CD14-positive monocyte (primary cell): Measurements from ENCODE around the gene PWP2. TPM values are rescaled to one million over a fixed set of nuclear protein-coding genes. Genes with fewer than 3 reads are reported as not detected.

Experiments
- DNase-seq, 3 donors: peaks; one replicate each; pipeline ENCODE4 v3.0.0-alpha.2; 2011 to 2022
- H2AFZ ChIP-seq: 2 replicates; pipeline ENCODE4 v1.6.0; 2012; ENCODE audit warnings: mild to moderate bottlenecking, low read depth, low read length, inconsistent platforms; ENCODE audit not compliant: insufficient read depth, poor library complexity, severe bottlenecking
- H3K27ac ChIP-seq, 2 donors: 1 replicate in 1 of 2; 2 replicates in 1 of 2; pipeline ENCODE4 v1.5.1; 2012 to 2013; ENCODE audit warnings: low read length in 2 of 2, control low read depth in 1 of 2, inconsistent platforms in 1 of 2, low read depth in 1 of 2, mild to moderate bottlenecking in 1 of 2
- H3K27me3 ChIP-seq, 2 donors: one replicate each; pipeline versions ENCODE4 v1.6.0 to v1.6.1; 2011 to 2013; ENCODE audit warnings: low read length in 2 of 2; ENCODE audit not compliant: control insufficient read depth in 2 of 2, insufficient read depth in 2 of 2
- H3K36me3 ChIP-seq, 2 donors: replicated peaks in 1 of 2; 1 replicate in 1 of 2; 2 replicates in 1 of 2; pipeline versions ENCODE4 v1.5.1 to v1.6.1; 2012 to 2013; ENCODE audit warnings: low read length in 2 of 2, control low read depth in 1 of 2, inconsistent platforms in 1 of 2, mild to moderate bottlenecking in 1 of 2; ENCODE audit not compliant: insufficient read depth in 2 of 2, control insufficient read depth in 1 of 2
- H3K4me1 ChIP-seq, 2 donors: 1 replicate in 1 of 2; 2 replicates in 1 of 2; pipeline versions ENCODE4 v1.5.1 to v1.6.1; 2012 to 2013; ENCODE audit warnings: low read length in 2 of 2, control low read depth in 1 of 2, inconsistent platforms in 1 of 2, mild to moderate bottlenecking in 1 of 2, moderate library complexity in 1 of 2; ENCODE audit not compliant: insufficient read depth in 2 of 2, control insufficient read depth in 1 of 2
- H3K4me2 ChIP-seq: replicated peaks from 2 replicates; pipeline ENCODE3; 2012; ENCODE audit warnings: low read length, moderate library complexity, mild to moderate bottlenecking; ENCODE audit not compliant: poor library complexity, severe bottlenecking; ENCODE audit errors: extremely low read depth
- H3K4me3 ChIP-seq, 3 experiments: fragments of 200-600 bp in 1 of 3; sonication (generic) in 1 of 3; replicated peaks in 1 of 3; 1 replicate in 2 of 3; 2 replicates in 1 of 3; pipeline ENCODE4 v1.5.1; 2011 to 2013; ENCODE audit warnings: low read length in 3 of 3, mild to moderate bottlenecking in 3 of 3, control low read depth in 2 of 3, low read depth in 2 of 3, inconsistent platforms in 1 of 3, moderate library complexity in 1 of 3
- H3K79me2 ChIP-seq: 2 replicates; pipeline ENCODE4 v1.6.0; 2012; ENCODE audit warnings: mild to moderate bottlenecking, control low read depth, inconsistent platforms, low read length, moderate library complexity; ENCODE audit not compliant: insufficient read depth
- H3K9ac ChIP-seq: 2 replicates; pipeline ENCODE4 v1.6.0; 2017; ENCODE audit warnings: low read length, mild to moderate bottlenecking; ENCODE audit not compliant: insufficient read depth, poor library complexity, severe bottlenecking
- H3K9me3 ChIP-seq, 2 donors: replicated peaks in 1 of 2; 1 replicate in 1 of 2; 2 replicates in 1 of 2; pipeline versions ENCODE4 v1.5.1 to v1.6.1; 2012 to 2013; ENCODE audit warnings: low read length in 2 of 2, control low read depth in 1 of 2; ENCODE audit not compliant: control insufficient read depth in 1 of 2, insufficient read depth in 1 of 2
- H4K20me1 ChIP-seq: 2 replicates; pipeline ENCODE4 v1.6.0; 2012; ENCODE audit warnings: mild to moderate bottlenecking, low read length, control low read depth, moderate library complexity; ENCODE audit not compliant: insufficient read depth
- H3K27ac Mint-ChIP-seq, 7 donors: one replicate each; pipeline ENCODE4 v1.8.0; 2020; ENCODE audit warnings: mild to moderate bottlenecking in 7 of 7, mixed read lengths in 7 of 7, moderate library complexity in 6 of 7, inconsistent platforms in 2 of 7
- H3K27me3 Mint-ChIP-seq, 3 donors: one replicate each; pipeline ENCODE4 v1.8.0; 2021 to 2022; ENCODE audit warnings: low read depth in 3 of 3, mild to moderate bottlenecking in 3 of 3, mixed read lengths in 3 of 3, moderate library complexity in 3 of 3, inconsistent platforms in 1 of 3
- H3K36me3 Mint-ChIP-seq, 2 donors: one replicate each; pipeline ENCODE4 v1.8.0; 2020; ENCODE audit warnings: mixed read lengths in 2 of 2, inconsistent platforms in 1 of 2, mild to moderate bottlenecking in 1 of 2
- H3K4me1 Mint-ChIP-seq: one replicate; pipeline ENCODE4 v1.8.0; 2020; ENCODE audit warnings: mild to moderate bottlenecking, mixed read lengths
- H3K4me3 Mint-ChIP-seq, 2 donors: one replicate each; pipeline ENCODE4 v1.8.0; 2020; ENCODE audit warnings: mild to moderate bottlenecking in 2 of 2, mixed read lengths in 2 of 2, moderate library complexity in 1 of 2
- H3K9me3 Mint-ChIP-seq, 7 donors: one replicate each; pipeline ENCODE4 v1.8.0; 2020 to 2022; ENCODE audit warnings: mixed read lengths in 7 of 7, mild to moderate bottlenecking in 6 of 7, moderate library complexity in 6 of 7, inconsistent platforms in 2 of 7
- WGBS: methylation state at CpG from one replicate; pipeline ENCODE4 v1.1.5; 2013; ENCODE audit warnings: missing lambda C conversion rate; ENCODE audit not compliant: insufficient coverage; 5-methylcytosine and 5-hydroxymethylcytosine counted together
- intact Hi-C, 2 donors: fragments of 100-400 bp; cut with micrococcal nuclease; formaldehyde crosslinking; loops; one replicate each; pipeline versions ENCODE4 v1.15.0 to v1.15.1; 2023
- polyA plus RNA-seq, 3 donors: library from polyadenylated mRNA; depleted of rRNA in 1 of 3; unstranded in 2 of 3; stranded (reverse) in 1 of 3; fragments of 300-500 nt in 2 of 3; fragments of >200 nt in 1 of 3; fragmentation: Illumina TruSeq in 2 of 3; gene quantifications; 1 replicate in 2 of 3; 2 replicates in 1 of 3; pipeline ENCODE4 v1.2.3, GENCODE V29; 2012 to 2021
- TF ChIP-seq, protein P1 (sequence below): fragments of 200-600 bp; IDR thresholded peaks from one replicate; pipeline ENCODE4 v1.8.0; 2022; ENCODE audit warnings: antibody characterized with exemption, mild to moderate bottlenecking

Gene PWP2
- polyA plus RNA-seq, 3 donors: 2.1 to 4.4 (median 4.4) TPM

DNA sequence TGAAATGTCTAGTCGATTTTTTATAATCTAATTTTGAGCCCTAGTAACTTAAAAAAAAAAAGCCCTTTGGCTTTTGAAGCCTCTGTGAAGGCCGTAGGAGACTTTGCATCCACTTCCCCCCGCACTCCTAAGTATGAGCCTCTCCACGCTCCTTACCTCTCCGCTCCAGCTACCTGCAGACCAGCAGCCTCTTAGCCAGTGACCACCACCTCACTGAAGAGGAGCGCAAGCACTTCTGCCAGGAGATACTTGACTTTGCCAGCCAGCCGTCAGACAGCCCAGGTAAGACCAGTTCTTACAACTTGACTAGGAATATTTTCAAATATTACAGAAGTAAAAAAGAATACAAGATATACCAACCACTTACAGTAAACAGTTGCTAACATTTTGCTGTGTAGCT lies 27.4 kb upstream of the PWP2 start:
- H3K27ac Mint-ChIP-seq: peak overlapping the region in 1 of 7 donors; percentile 6
- Histone ChIP-seq H3K4me1 (no peaks in the 10 kb centered on the region), H3K4me2 (no peak overlapping the region), H3K4me3 (no peak overlapping the region), H2AFZ (no peak overlapping the region), H3K27ac (no peak overlapping the region), H4K20me1 (peaks cover 30% of the 10 kb centered on the region), H3K9ac (no peak overlapping the region), H3K36me3 (peaks cover 94 to 99% of the 10 kb centered on the region in 2 donors), H3K79me2 (peaks cover 2% of the 10 kb centered on the region), H3K27me3 (no peaks in the 10 kb centered on the region), H3K9me3 (no peaks in the 10 kb centered on the region)
- DNase-seq: no peak
- H3K36me3 Mint-ChIP-seq: peaks cover 87 to 98% of the 10 kb centered on the region in 2 donors
- WGBS: 97% methylated on average over 4 of the region's 7 CpGs
- H3K9me3 Mint-ChIP-seq: no peaks in the 10 kb centered on the region
- TF ChIP-seq, protein P1, sequence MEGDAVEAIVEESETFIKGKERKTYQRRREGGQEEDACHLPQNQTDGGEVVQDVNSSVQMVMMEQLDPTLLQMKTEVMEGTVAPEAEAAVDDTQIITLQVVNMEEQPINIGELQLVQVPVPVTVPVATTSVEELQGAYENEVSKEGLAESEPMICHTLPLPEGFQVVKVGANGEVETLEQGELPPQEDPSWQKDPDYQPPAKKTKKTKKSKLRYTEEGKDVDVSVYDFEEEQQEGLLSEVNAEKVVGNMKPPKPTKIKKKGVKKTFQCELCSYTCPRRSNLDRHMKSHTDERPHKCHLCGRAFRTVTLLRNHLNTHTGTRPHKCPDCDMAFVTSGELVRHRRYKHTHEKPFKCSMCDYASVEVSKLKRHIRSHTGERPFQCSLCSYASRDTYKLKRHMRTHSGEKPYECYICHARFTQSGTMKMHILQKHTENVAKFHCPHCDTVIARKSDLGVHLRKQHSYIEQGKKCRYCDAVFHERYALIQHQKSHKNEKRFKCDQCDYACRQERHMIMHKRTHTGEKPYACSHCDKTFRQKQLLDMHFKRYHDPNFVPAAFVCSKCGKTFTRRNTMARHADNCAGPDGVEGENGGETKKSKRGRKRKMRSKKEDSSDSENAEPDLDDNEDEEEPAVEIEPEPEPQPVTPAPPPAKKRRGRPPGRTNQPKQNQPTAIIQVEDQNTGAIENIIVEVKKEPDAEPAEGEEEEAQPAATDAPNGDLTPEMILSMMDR: no peak
- intact Hi-C loops: no loop called here
- no peak overlapping the region for H3K4me3 Mint-ChIP-seq
- H3K27me3 Mint-ChIP-seq: peaks cover 0 to 2% (median 2%) of the 10 kb centered on the region in 3 donors
- no peaks in the 10 kb centered on the region for H3K4me1 Mint-ChIP-seq

DNA sequence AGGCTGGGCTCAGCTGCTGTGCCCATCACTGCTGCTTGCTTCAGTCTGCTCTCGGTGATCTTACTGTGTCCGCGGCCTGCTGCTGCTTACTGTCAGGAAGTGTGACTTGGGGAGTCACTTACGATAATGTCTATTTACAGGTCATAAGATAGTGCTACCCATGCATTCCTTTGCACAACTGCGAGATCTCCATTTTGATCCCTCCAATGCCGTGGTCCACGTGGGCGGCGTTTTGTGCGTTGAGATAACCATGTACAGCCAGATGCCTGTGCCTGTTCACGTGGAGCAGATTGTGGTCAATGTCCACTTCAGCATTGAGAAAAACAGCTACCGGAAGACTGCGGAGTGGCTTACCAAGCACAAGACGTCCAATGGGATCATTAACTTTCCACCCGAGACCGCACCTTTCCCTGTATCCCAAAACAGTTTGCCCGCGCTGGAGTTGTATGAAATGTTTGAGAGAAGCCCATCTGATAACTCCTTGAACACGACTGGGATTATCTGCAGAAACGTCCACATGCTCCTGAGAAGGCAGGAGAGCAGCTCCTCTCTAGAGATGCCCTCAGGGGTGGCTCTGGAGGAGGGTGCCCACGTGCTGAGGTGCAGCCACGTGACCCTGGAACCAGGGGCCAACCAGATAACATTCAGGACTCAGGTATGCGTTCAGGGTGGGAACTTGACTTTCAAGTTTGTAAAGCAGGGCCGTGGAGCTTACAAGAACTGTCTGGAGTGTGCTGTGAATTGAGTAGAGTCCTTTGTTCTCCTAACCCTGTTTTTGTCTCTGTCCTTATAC lies 24.4 kb upstream of the PWP2 start:
- Histone ChIP-seq H2AFZ (no peak overlapping the region), H3K9ac (no peak overlapping the region), H3K4me2 (no peak overlapping the region), H3K27me3 (no peaks in the 10 kb centered on the region), H3K9me3 (no peaks in the 10 kb centered on the region), H3K4me3 (no peak overlapping the region), H3K27ac (no peak overlapping the region), H3K4me1 (peaks cover 10 to 11% of the 10 kb centered on the region in 2 donors), H3K79me2 (peaks cover 5% of the 10 kb centered on the region), H3K36me3 (peaks cover 87 to 93% of the 10 kb centered on the region in 2 donors), H4K20me1 (peaks cover 48% of the 10 kb centered on the region)
- peaks cover 13% of the 10 kb centered on the region for H3K4me1 Mint-ChIP-seq
- TF ChIP-seq, protein P1: no peak
- no peak overlapping the region for H3K4me3 Mint-ChIP-seq
- peaks cover 0 to 2% (median 2%) of the 10 kb centered on the region in 3 donors for H3K27me3 Mint-ChIP-seq
- H3K27ac Mint-ChIP-seq: peak overlapping the region in 2 of 7 donors; percentile 47 to 55
- 84% methylated on average over 13 of the region's 24 CpGs for WGBS
- H3K9me3 Mint-ChIP-seq: no peaks in the 10 kb centered on the region
- H3K36me3 Mint-ChIP-seq: peaks cover 87 to 99% of the 10 kb centered on the region in 2 donors
- DNase-seq: no peak
- intact Hi-C loops: no loop called here
